ENCODE results near the gene RNF222.

RNF222 gene

DNA sequence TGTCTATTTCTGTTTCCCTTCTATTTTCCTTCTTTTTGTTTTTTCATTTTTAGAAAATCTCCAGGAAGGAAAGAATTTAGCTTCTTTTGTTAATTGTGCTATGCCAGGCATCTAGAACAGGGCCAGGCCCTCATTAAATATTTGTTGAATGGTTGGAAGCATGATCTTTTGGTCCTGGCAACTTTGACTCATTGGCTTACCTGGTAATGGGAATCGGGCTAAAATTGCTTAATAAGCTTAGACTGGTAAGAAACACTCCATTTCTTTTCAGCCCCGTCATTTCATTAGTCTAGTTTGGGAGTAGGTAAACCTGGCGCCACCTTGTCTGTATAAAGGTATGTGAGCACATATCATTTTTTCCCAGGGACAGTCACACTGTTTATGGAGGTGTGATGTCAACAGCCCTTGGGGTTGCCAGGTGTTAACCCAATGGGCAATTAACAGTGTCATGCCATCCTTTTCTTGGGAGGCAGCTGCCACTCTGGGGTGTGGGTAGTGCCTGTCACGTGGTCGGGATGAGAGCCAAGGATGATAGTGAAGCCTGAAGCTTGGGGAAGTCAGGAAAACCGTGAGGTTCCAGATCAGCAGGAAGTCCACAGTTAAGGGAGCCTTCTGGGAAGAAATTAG is 28.6 kb upstream of the RNF222 start:
- TF ChIP-seq, protein P1, sequence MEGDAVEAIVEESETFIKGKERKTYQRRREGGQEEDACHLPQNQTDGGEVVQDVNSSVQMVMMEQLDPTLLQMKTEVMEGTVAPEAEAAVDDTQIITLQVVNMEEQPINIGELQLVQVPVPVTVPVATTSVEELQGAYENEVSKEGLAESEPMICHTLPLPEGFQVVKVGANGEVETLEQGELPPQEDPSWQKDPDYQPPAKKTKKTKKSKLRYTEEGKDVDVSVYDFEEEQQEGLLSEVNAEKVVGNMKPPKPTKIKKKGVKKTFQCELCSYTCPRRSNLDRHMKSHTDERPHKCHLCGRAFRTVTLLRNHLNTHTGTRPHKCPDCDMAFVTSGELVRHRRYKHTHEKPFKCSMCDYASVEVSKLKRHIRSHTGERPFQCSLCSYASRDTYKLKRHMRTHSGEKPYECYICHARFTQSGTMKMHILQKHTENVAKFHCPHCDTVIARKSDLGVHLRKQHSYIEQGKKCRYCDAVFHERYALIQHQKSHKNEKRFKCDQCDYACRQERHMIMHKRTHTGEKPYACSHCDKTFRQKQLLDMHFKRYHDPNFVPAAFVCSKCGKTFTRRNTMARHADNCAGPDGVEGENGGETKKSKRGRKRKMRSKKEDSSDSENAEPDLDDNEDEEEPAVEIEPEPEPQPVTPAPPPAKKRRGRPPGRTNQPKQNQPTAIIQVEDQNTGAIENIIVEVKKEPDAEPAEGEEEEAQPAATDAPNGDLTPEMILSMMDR (IDR thresholded peaks at IDR 0.05; ENCODE audit: control insufficient read depth, extremely low read depth, insufficient read depth), result no peak
- DNase-seq (ENCODE audit: low read depth), result no peak
- H3K4me3 ChIP-seq (ENCODE audit: low read depth, low read length), result no peak overlapping the region

GRCh38 chr17:8421571-8421970 is 23.9 kb upstream of the RNF222 start:
- H3K4me3 ChIP-seq (ENCODE audit: low read depth, low read length), result no peak overlapping the region
- TF ChIP-seq, protein P1 (IDR thresholded peaks at IDR 0.05; ENCODE audit: control insufficient read depth, extremely low read depth, insufficient read depth), result no peak
- DNase-seq (ENCODE audit: low read depth), result no peak

- H3K4me3 ChIP-seq (ENCODE audit: low read depth, low read length), result no peak overlapping the region
- TF ChIP-seq, protein P1 (IDR thresholded peaks at IDR 0.05; ENCODE audit: control insufficient read depth, extremely low read depth, insufficient read depth), result no peak
- DNase-seq (ENCODE audit: low read depth), result peak; percentile 78
These were observed 22.7 kb upstream of the RNF222 start for GRCh38 chr17:8420041-8420934.

DNA sequence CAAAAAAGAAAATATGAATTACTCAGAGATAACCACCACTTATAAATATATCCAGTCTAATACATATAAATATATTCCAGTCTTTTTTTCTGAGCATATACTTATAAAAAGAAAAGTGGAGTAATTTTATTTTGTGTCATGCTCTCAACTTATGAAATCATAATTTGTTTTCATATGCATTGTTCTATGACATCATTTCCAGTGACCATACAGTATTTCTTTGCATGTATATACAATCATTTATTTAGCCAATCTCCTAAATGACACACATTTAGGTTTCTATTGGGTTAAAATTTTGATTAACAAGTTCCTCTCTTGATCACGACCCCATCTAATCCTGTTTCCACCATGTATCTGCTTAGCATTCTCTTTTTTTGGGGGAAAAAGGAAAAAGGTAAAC is 21.7 kb upstream of the RNF222 start:
- DNase-seq (ENCODE audit: low read depth), result no peak
- TF ChIP-seq, protein P1 (IDR thresholded peaks at IDR 0.05; ENCODE audit: control insufficient read depth, extremely low read depth, insufficient read depth), result no peak
- no peak overlapping the region for H3K4me3 ChIP-seq (ENCODE audit: low read depth, low read length)

DNA sequence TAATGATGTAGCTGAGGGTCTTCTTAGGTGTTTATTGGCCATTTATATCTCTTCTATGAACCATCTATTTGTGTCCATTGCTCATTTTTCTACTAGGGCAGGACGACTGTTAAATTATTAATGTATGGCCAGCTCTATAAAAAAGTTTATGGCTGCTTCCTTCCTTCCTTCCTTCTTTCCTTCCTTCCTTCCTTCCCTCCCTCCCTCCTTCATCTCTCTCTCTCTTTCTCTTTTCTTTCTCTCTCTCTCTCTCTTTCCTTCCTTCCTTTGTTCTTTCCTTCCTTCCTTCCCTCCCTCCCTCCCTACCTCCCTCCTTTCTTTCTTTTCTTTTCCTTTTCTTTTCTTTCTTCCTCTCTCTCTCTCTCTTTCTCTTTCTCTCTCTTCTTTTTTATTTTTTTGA is 20.8 kb upstream of the RNF222 start:
- no peak for DNase-seq (ENCODE audit: low read depth)
- H3K4me3 ChIP-seq (ENCODE audit: low read depth, low read length), result no peak overlapping the region
- TF ChIP-seq, protein P1 (IDR thresholded peaks at IDR 0.05; ENCODE audit: control insufficient read depth, extremely low read depth, insufficient read depth), result no peak

DNA sequence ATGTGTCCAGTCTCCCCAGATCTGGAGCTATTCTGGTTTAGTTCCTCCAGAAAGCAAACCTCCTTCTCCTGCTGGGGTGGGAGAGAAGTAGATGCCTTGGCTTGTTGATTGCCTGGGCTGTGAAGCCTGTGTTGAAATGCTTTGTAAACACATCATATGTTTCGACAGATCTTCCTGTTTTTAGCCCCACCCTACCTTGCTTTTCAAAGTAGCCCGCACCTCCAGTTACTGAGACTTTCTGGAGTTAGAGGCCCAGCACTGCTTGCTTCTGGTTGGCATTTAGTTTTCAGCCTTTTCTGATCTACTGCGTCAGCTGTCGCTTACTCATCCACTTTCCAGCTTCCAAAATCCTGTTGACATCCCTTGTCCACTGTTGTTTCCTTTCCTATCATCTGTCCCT is 20.2 kb upstream of the RNF222 start:
- no peak overlapping the region for H3K4me3 ChIP-seq (ENCODE audit: low read depth, low read length)
- TF ChIP-seq, protein P1 (IDR thresholded peaks at IDR 0.05; ENCODE audit: control insufficient read depth, extremely low read depth, insufficient read depth), result no peak
- no peak for DNase-seq (ENCODE audit: low read depth)

All from LNCaP clone FGC (cell line).